COLO829 (cell line): ENCODE results near the gene SLC26A9.

Experiments
- DNase-seq: peaks from one replicate; pipeline ENCODE4 v3.0.0; 2012; ENCODE audit warnings: low spot score

The SLC26A9 gene

DNA sequence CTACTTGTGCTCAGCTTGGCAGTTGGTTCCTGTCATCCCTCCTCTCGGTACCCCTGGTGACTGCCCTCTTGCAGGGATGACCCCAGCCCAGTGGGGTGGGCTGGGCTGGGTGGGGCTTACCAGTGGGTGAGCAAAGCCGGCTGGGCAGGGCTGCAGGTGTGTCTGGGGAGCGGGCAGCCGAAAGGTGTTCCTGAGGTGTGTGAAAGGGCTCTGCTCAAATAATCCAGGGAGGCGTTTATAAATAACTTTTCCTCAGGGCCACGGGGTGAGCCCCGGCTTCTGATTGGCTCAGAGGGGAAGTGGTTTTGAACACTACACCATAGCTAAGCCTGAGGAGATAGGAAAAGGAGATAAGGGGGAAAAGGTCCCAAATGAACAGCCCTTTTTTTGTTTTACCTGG, at the start of gene SLC26A9:
Gene SLC26A9, minus strand, starts transcription at position 212 of the 400 bp plus-strand sequence. CDS start 7,636 bp downstream, outside the sequence.
- no peak for DNase-seq

- DNase-seq, result no peak
These were observed 49.1 kb upstream of the SLC26A9 start for GRCh38 chr1:205992218-205992882.

GRCh38 chr1:205991237-205991636, 48.0 kb upstream of the SLC26A9 start:
- DNase-seq, result peak; percentile 71

DNA sequence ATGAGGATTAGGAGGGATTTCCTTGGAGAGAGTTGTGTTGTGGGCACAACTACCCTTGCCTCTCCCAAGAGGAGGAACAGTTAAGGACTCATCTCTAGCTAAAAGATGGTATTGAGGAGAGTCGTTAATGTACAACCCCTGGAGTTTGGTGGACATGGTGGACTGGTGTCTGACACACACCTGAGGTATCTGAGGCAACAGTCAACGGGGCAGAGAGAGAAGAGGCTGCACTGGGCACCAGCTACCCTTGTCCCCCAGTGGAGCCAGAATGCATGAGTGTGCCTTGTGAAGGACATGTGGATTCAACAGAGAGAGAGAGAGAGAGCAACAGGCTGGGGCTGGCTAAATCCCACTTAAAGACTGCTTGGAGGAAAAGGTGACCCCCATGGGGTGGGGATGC, 47.0 kb upstream of the SLC26A9 start:
- DNase-seq, result no peak

DNA sequence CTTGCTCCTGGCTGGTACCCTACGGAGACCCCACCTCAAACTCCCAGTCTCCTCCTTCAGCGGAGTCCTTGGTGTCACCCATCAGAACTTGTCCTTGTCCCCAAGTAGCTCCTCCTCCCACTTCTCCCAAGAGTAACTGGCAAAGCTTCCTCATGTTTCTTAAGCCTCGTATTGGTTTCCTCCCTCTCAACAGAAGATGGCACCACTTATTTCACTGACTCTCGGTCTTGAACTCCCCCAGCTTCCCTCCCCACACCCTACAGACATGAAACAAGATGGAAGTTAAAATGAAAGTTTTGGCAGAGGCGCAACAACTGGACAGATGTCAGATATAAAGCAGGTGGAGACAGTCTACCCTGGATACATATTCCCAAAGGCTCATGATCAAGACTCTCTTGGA, 46.5 kb upstream of the SLC26A9 start:
- no peak for DNase-seq

- no peak for DNase-seq
These were observed 45.3 kb upstream of the SLC26A9 start for GRCh38 chr1:205988585-205988995.

GRCh38 chr1:205986861-205987260, 43.6 kb upstream of the SLC26A9 start:
- DNase-seq, result no peak

- DNase-seq, result no peak
These were observed 43.0 kb upstream of the SLC26A9 start for GRCh38 chr1:205986292-205986691.

DNA sequence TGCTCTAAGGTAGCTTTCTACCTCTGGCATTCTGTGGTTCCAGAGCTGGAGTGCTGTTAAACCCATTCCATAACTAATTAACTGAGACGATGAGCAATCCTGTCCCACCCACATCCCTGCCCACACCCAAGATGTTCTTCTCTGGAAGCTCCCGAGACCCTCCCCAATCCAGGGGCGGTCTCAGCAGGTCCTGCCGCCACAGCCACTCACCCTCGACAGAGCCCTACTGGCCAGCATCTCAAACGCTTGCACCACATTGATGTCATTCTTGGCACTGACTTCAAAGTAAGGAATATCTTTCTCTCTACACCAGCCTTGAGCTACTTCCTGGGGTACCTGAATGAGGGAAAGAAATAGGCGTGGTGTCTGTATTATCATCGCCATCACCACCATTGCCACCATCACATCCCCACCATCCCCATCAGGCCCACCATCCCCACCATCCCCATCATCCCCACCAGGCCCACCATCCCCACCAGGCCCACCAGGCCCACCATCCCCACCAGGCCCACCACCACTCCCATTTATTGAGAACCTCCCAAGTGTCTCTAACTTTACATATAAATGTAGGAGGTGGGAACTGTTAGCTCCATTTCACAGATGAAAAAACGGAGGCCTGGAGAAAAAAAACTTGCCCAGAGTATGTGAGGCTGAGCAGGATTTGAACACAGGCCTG, 42.2 kb upstream of the SLC26A9 start:
- DNase-seq, result no peak

- DNase-seq, result no peak
These were observed 40.9 kb upstream of the SLC26A9 start for GRCh38 chr1:205983925-205984725.

GRCh38 chr1:205981257-205981656, 38.0 kb upstream of the SLC26A9 start:
- no peak for DNase-seq

DNA sequence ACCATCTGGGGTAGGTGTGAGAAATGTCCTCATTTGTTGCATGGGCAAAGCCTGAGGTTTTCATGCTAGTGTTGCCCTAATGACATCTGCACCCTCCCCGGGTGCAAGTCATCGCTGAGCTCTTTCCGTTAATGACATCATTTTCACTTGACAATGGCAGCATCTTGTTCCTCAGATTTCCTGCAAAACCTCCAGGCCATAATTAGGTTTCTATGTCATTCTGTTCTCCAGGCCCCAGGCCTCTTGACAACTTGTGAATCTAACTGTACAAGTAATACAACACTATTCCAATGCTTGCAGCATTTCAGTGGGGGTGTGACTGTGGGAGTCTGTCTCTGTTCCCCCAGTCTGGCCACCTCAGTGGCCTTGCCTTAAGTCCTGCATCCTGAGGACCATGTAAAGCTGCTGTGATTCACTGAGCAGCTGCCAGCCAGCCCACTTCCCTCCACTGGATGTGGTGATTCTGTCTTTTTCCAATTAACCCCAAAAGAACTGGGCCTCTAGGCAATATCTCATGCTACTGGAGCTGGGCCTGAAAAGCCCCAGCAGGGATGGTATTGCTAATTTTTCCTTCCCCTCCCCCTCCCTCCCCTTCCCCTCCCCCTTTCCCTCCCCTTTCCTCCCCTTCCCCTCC, 37.1 kb upstream of the SLC26A9 start:
- no peak for DNase-seq

GRCh38 chr1:205979301-205979700, 36.0 kb upstream of the SLC26A9 start:
- no peak for DNase-seq

DNA sequence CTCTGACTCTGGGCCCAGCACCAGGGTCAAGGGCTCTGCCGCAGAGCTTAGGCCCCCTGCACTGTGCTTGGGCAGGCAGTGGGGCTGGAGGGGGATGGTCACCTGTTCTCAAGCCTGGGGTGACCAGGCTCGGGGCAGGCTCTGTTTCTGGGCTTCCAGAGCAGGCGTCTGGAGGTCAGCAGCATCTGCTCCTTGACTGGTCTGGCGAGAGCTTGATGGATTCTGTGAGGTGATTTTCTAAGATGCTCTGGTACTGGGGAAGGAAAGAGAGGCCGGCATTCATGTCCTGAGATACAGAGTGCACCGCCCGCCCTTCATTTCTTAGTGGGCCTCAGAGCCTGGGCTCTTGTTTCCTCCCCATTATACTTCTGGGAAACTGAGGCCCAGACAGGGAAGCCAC, 35.4 kb upstream of the SLC26A9 start:
- no peak for DNase-seq

DNA sequence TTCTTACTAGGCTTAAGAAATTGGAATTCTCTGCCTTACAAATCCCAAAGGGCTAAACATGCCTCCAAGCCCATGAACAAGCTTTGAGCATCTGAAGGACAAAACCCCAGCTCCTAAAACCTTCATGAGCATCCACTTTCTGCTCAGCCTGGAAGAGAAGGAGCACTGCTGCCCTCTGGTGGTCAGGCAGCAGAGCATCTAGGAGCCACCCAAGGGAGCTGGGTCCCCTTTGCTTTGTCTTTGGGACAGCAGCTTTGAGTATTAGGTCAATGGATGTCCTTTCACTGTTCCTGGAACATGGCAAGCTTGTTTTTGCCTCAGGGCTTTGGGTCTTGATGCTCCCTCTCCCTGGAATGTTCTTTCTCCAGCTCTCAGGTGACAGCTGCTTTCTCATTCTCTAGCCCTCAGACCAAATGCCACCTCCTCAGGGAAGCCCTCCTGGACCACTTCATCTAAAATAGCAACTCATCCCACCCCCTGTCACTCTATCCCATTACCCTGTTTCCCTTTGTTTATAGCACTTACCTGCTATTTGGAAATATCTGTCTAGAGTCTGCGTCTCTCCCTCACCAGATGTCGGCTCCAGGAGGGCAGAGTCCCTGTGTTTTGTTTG, 34.3 kb upstream of the SLC26A9 start:
- peak; percentile 69 for DNase-seq

DNA sequence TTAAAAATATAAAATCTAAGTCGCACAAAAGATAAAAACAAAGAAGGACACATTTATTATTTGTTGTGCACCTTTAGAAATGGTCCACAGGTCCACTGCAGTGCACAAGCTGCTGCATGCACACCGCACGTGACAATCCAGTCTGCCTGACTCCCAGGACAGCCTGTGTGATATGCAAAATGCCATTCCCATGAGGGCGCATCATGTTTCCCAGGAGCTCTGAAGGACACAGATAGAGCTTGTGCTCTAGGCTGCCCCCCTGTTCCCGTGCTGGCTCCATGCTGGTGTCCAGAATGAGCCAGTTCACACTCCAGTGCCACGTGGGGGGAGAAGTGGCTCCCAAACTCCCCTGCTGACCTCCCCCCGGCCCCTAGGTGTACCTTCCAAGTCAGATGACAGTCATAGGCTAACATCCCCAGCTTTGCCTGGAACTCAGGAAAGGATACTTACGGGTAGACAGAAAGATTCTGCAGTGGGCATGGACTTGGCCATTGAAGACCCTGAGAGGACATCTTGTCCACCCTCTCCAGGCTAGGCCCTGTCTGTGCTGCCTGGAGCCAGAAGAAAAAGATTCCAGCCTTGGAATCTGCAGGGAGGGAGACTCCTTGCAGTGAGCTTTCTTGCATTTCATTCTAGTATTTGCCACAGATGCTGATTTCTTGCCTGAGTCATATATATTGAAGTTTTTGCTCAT, 33.6 kb upstream of the SLC26A9 start:
- no peak for DNase-seq

DNA sequence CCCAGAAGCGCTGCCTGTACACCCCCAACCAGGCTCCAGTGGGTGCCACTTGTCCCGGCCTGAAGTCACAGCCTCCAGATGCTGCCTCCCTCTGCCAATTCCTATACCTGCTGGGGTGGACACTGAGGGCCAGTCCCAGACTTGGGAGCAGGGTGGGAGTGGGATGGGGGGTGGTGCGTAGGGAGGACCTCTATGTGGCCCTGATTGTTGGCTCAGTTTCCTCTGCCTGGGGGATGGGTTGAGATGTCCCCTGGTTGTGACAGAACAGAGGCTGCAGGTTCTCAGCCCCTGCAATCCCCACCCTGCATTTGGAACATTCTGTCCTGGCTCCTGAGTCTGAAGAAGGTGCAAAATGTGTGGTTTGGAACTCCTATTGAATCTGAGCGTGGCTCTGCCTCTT, 32.8 kb upstream of the SLC26A9 start:
- no peak for DNase-seq

- no peak for DNase-seq
These were observed 32.2 kb upstream of the SLC26A9 start for GRCh38 chr1:205975387-205975998.

DNA sequence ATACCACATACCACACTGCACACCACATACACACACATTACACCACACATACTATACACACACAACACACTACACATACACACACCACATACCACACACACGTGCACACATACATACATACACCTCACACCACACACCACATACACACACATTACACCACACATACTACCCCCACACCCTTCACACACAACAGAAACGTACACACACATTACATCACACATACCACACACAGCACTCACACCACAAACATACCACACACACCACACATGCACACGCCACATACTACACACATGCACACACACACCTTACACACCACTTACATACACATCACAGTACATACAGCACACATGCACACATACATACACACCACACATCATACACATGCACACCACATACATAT, 31.5 kb upstream of the SLC26A9 start:
- DNase-seq, result no peak

DNA sequence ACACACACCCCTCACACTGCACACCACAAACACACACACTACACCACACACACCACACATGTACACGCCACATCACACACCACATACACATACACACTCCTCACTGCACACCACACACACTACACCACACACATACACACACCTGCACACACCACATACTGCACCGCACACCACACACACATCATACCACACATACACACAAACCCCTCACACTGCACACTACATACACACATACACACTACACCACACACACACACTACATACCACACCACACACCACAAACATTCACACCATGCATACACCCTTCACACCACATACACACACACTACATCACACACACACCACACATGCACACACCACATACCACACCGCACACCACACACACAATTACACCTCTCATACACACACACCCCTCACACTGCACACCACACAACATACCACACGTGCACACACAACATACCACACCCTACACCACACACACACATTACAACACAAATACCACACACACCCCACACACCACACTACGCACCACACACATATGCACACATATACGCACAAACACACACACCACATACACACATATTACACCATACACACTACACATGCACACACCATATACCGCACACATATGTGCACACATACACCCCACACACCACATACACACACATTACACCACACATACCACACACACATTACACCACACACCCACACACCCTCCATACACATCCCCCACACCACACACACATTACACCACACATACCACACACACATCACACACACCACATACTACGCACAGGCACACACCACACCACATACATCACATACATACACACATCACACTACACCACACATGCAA, 30.3 kb upstream of the SLC26A9 start:
- DNase-seq, result no peak
